HepG2 (cell line): ENCODE data around the gene CCDC175. TPM values are rescaled to one million over a fixed set of nuclear protein-coding genes. Genes with fewer than 3 reads are reported as not detected.
A peak's percentile ranks its signal among the peaks of the same experiment; 100 is the strongest.

ENCODE experiments used
- AGO2 ChIP-seq: fragments of 200-400 bp; formaldehyde crosslinking; optimal IDR thresholded peaks from 2 replicates; pipeline ENCODE3; 2017; ENCODE audit warnings: mild to moderate bottlenecking, low read depth, low read length, moderate library complexity
- CENPBD1 ChIP-seq: sonication (generic); formaldehyde crosslinking; IDR thresholded peaks from 2 replicates; pipeline ENCODE4 v1.8.0; 2022; ENCODE audit warnings: missing genetic modification reagents, low read depth, mild to moderate bottlenecking, borderline replicate concordance
- DMTF1 ChIP-seq: sonication (generic); formaldehyde crosslinking; IDR thresholded peaks from 2 replicates; pipeline ENCODE4 v1.4.0; 2020; ENCODE audit warnings: mild to moderate bottlenecking, missing genetic modification reagents
- DR1 ChIP-seq: sonication (generic); formaldehyde crosslinking; IDR thresholded peaks from 2 replicates; pipeline ENCODE4 v1.8.0; 2021; ENCODE audit warnings: mild to moderate bottlenecking, missing genetic modification reagents, inconsistent platforms
- ETV6 ChIP-seq: sonication (generic); formaldehyde crosslinking; conservative IDR thresholded peaks from 2 replicates; pipeline ENCODE4 v1.4.0; 2020; ENCODE audit warnings: missing genetic modification reagents
- FOXA3 ChIP-seq: IDR thresholded peaks from 2 replicates; pipeline ENCODE4 v1.6.1; 2016; ENCODE audit warnings: missing genetic modification reagents, missing compliant biosample characterization
- MLXIP ChIP-seq: sonication (generic); formaldehyde crosslinking; IDR thresholded peaks from 2 replicates; pipeline ENCODE4 v1.9.0; 2021; ENCODE audit warnings: missing genetic modification reagents, borderline replicate concordance
- NFE2L1 ChIP-seq: sonication (generic); formaldehyde crosslinking; IDR thresholded peaks from 2 replicates; pipeline ENCODE4 v1.4.0; 2020; ENCODE audit warnings: missing genetic modification reagents, mild to moderate bottlenecking, borderline replicate concordance
- POLR2G ChIP-seq: fragments of 200-400 bp; formaldehyde crosslinking; IDR thresholded peaks from 2 replicates; pipeline ENCODE4 v1.6.1; 2018; ENCODE audit warnings: mild to moderate bottlenecking, low read depth, low read length, moderate library complexity
- RERE ChIP-seq: IDR thresholded peaks from 2 replicates; pipeline ENCODE4 v1.6.1; 2016; ENCODE audit warnings: low read depth, missing genetic modification reagents, missing compliant biosample characterization
- U2AF2 ChIP-seq: fragments of 200-400 bp; formaldehyde crosslinking; IDR thresholded peaks from 2 replicates; pipeline ENCODE4 v1.6.1; 2017; ENCODE audit warnings: low read depth, mild to moderate bottlenecking, low read length
- ZFP36 ChIP-seq: fragments of 150-350 bp; IDR thresholded peaks from 2 replicates; pipeline ENCODE4 v1.6.1; 2018; ENCODE audit warnings: borderline replicate concordance, low read length, low read depth; ENCODE audit not compliant: partially characterized antibody
- ZNF235 ChIP-seq: sonication (generic); formaldehyde crosslinking; IDR thresholded peaks from 2 replicates; pipeline ENCODE4 v1.8.1; 2023; ENCODE audit warnings: mild to moderate bottlenecking, missing genetic modification reagents, borderline replicate concordance
- ZNF24 ChIP-seq: fragments of 450-650 bp; IDR thresholded peaks from 2 replicates; pipeline ENCODE4 v1.6.1; 2017; ENCODE audit warnings: antibody characterized with exemption, mild to moderate bottlenecking
- ZNF761 ChIP-seq: sonication (generic); formaldehyde crosslinking; conservative IDR thresholded peaks from 2 replicates; pipeline ENCODE4 v1.4.0; 2020; ENCODE audit warnings: mild to moderate bottlenecking, missing genetic modification reagents
- ZNF780A ChIP-seq: sonication (generic); formaldehyde crosslinking; IDR thresholded peaks from 2 replicates; pipeline ENCODE4 v1.8.0; 2022; ENCODE audit warnings: mild to moderate bottlenecking, missing genetic modification reagents, moderate library complexity
- ZNF781 ChIP-seq: sonication (generic); formaldehyde crosslinking; IDR thresholded peaks from 2 replicates; pipeline ENCODE4 v1.5.1; 2020; ENCODE audit warnings: borderline replicate concordance, mild to moderate bottlenecking, missing genetic modification reagents; ENCODE audit errors: not compliant biosample characterization
- polyA plus RNA-seq, 8 experiments: library from polyadenylated mRNA; depleted of rRNA in 3 of 8; stranded (reverse) in 7 of 8; unstranded in 1 of 8; fragments of >200 nt; fragmentation: Illumina TruSeq in 4 of 8; extraction: Trizol in 4 of 8; gene quantifications; 2 replicates each; pipeline versions ENCODE4 v1.2.1 to v1.2.3, GENCODE V29; 2011 to 2016; ENCODE audit warnings: low read depth in 4 of 8, missing spikeins in 1 of 8, mixed read lengths in 1 of 8; ENCODE audit not compliant: insufficient read depth in 1 of 8
- total RNA-seq, 5 experiments: library from RNA; depleted of rRNA; stranded (reverse); fragments of >200 nt; fragmentation: Illumina TruSeq; extraction: Trizol; gene quantifications; 2 replicates each; pipeline ENCODE4 v1.2.3, GENCODE V29; 2016; ENCODE audit warnings: low read depth in 1 of 5

Gene CCDC175
- total and polyA plus RNA-seq, 2 of the 13 experiments (the other 11 are each of a cell fraction or from before 2014, with no cell fraction given), result not detected

- no peak for TF ChIP-seq ZNF781 (CRISPR knock-in tag)
- no peak for TF ChIP-seq FOXA3
- TF ChIP-seq ZNF24, result no peak
- TF ChIP-seq ZNF780A (CRISPR knock-in tag), result no peak
- TF ChIP-seq MLXIP (CRISPR knock-in tag), result no peak
- TF ChIP-seq DMTF1 (CRISPR knock-in tag), result no peak
- TF ChIP-seq ZNF235, result no peak
- no peak for TF ChIP-seq CENPBD1 (CRISPR knock-in tag)
- TF ChIP-seq ZNF761 (CRISPR knock-in tag), result 0 out of 2 replicates have a peak, but pooled peaks have one; percentile 22
- no peak for TF ChIP-seq ZFP36
- peak; percentile 11 for TF ChIP-seq AGO2
- TF ChIP-seq ETV6, result no peak
- peak; percentile 22; the same call in 1 of the 2 replicates for TF ChIP-seq POLR2G
- TF ChIP-seq DR1 (CRISPR knock-in tag), result no peak
- no peak for TF ChIP-seq NFE2L1
- TF ChIP-seq RERE, result no peak
- no peak for TF ChIP-seq U2AF2
These were observed 111.9 kb downstream of the CCDC175 start (continued) for GRCh38 chr14:59464486-59465315.
